ENCODE data around the gene XPR1. TPM values are rescaled to one million over a fixed set of nuclear protein-coding genes. Genes with fewer than 3 reads are reported as not detected.

Gene XPR1
- total and polyA plus RNA-seq, 2 of the 8 experiments (the other 6 are each of a cell fraction or from before 2014, with no cell fraction given), result 28.6 to 43.9 TPM

DNA sequence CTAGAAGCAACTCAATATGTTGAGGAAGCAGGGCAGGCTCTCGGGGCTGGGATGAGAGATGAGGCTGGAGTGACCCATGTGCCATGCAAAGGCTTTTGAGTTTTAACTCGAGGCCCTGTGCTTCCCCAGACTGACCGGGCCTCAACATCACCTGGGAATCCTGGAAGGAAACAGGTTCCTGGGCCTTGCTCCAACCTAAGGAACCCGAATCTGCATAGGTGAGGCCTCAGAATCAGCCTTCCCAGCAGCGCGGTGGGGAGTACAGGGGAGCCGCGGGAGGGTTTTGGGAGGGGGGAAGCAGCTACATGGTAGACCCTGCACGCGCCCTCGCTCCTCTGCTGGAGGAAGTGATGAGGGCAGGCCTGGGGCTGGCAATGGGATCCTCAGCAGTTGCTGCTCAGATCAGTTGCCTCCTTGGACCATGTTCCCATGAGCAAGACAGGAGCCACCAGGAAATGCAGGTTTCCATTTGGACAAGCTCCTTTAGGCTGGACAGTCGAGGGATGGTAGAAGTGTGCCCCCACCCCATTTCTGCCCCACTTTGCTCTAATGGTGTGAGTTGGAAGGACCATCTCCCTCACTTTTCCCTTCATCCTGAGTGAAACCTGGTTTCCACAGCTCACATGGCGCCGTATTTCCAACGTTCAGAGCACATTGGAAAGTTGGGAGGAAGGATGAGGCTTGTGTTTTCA is 276.4 kb downstream of the XPR1 start:
- Histone ChIP-seq H3K14ac (ENCODE audit: insufficient read length) (no peak overlapping the region), H3K27ac (ENCODE audit: low read depth, low read length) (no peak overlapping the region), H4K20me1 (replicated peaks in 1 of 2; ENCODE audit: control insufficient read depth in 1 of 2, insufficient read depth in 2 of 2, low read length in 2 of 2) (no peaks in the 10 kb centered on the region), H3K4me2 (ENCODE audit: insufficient read depth in 1 of 2, low read depth in 2 of 2, low read length in 2 of 2) (no peak overlapping the region), H2BK15ac (ENCODE audit: low read length) (no peak overlapping the region), H4K91ac (replicated peaks; ENCODE audit: insufficient read length, low read length) (no peak overlapping the region), H2AFZ (ENCODE audit: low read length) (no peak overlapping the region), H2BK12ac (ENCODE audit: low read depth, low read length) (no peak overlapping the region), H3K4me3 (ENCODE audit: extremely low read depth in 1 of 4, insufficient read depth in 2 of 4, low read depth in 3 of 4, low read length in 4 of 4) (no peak overlapping the region), H4K8ac (ENCODE audit: extremely low read depth, insufficient read depth, low read length) (no peak overlapping the region), H2AK5ac (ENCODE audit: low read depth, low read length) (no peak overlapping the region), H3K23ac (ENCODE audit: insufficient read length) (no peak overlapping the region), H3K27me3 (replicated peaks in 1 of 4; ENCODE audit: control insufficient read depth in 3 of 4, extremely low read depth in 1 of 4, insufficient read depth in 3 of 4, low read length in 3 of 4) (peaks cover 0 to 3% (median under 1%) of the 10 kb centered on the region in 4 experiments; a peak in 4 of 7 replicates), H3K9me3 (ENCODE audit: insufficient read depth in 2 of 2, low read depth in 1 of 2, low read length in 1 of 2) (no peaks in the 10 kb centered on the region), H3K9ac (replicated peaks in 1 of 4; ENCODE audit: extremely low read depth in 1 of 4, low read depth in 3 of 4, low read length in 3 of 4) (no peak overlapping the region), H3K23me2 (ENCODE audit: low read depth, low read length) (peaks cover 12% of the 10 kb centered on the region; the same call in 1 of the 2 replicates), H3K4me1 (replicated peaks in 1 of 4; ENCODE audit: control insufficient read depth in 3 of 4, insufficient read depth in 4 of 4, low read length in 3 of 4) (peaks cover 0 to 8% (median 2%) of the 10 kb centered on the region in 4 experiments; a peak in 4 of 7 replicates), H2BK5ac (ENCODE audit: low read depth, low read length) (no peak overlapping the region), H2BK120ac (replicated peaks; ENCODE audit: low read depth, low read length) (no peak overlapping the region), H4K5ac (ENCODE audit: insufficient read length, low read depth, low read length) (no peak overlapping the region), H3K36me3 (ENCODE audit: control insufficient read depth in 2 of 4, insufficient read depth in 4 of 4, low read length in 3 of 4) (no peaks in the 10 kb centered on the region), H3K56ac (replicated peaks; ENCODE audit: insufficient read length, low read depth, low read length) (no peak overlapping the region), H3K4ac (replicated peaks; ENCODE audit: insufficient read length, low read depth, low read length) (no peak overlapping the region), H3K79me2 (ENCODE audit: control insufficient read depth in 1 of 2, insufficient read depth in 2 of 2, low read length in 2 of 2) (no peaks in the 10 kb centered on the region), H2BK20ac (ENCODE audit: low read length) (no peak overlapping the region), H3K79me1 (ENCODE audit: low read depth, low read length) (no peaks in the 10 kb centered on the region), H3K18ac (ENCODE audit: extremely low read depth, low read length) (no peak overlapping the region; the same call in 1 of the 2 replicates)
- no peak for TF ChIP-seq RFX5 (IDR thresholded peaks at IDR 0.05; ENCODE audit: borderline replicate concordance, low read depth, low read length)
- TF ChIP-seq YY1 (IDR thresholded peaks at IDR 0.05; ENCODE audit: low read depth, low read length), result no peak
- TF ChIP-seq RXRA (IDR thresholded peaks at IDR 0.05; ENCODE audit: insufficient read depth, low read depth, low read length), result no peak
- TF ChIP-seq, protein P1, sequence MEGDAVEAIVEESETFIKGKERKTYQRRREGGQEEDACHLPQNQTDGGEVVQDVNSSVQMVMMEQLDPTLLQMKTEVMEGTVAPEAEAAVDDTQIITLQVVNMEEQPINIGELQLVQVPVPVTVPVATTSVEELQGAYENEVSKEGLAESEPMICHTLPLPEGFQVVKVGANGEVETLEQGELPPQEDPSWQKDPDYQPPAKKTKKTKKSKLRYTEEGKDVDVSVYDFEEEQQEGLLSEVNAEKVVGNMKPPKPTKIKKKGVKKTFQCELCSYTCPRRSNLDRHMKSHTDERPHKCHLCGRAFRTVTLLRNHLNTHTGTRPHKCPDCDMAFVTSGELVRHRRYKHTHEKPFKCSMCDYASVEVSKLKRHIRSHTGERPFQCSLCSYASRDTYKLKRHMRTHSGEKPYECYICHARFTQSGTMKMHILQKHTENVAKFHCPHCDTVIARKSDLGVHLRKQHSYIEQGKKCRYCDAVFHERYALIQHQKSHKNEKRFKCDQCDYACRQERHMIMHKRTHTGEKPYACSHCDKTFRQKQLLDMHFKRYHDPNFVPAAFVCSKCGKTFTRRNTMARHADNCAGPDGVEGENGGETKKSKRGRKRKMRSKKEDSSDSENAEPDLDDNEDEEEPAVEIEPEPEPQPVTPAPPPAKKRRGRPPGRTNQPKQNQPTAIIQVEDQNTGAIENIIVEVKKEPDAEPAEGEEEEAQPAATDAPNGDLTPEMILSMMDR (IDR thresholded peaks at IDR 0.05; ENCODE audit: control extremely low read depth in 1 of 3, insufficient read depth in 1 of 3, low read depth in 1 of 3, low read length in 3 of 3), result no peak
- no peak for TF ChIP-seq SIRT6 (IDR thresholded peaks at IDR 0.05; ENCODE audit: low read length)
- TF ChIP-seq HDAC2 (IDR thresholded peaks at IDR 0.05; ENCODE audit: borderline replicate concordance in 1 of 2, low read depth in 2 of 2, low read length in 2 of 2), result no peak
- no peak for TF ChIP-seq KDM5A (IDR thresholded peaks at IDR 0.05; ENCODE audit: low read length)
- DNase-seq (ENCODE audit: low read depth in 1 of 2, low spot score in 2 of 2) (peak in 1 of 2 experiments; percentile 43), FAIRE-seq (no peak)
- CTCF ChIA-PET (ENCODE audit: partially characterized antibody), result interaction anchor here (0.6 to 2.0 kb wide), 7 partner anchors 13 to 378 kb away, joined by 3 to 8 read pairs (median 3); no protein-coding TSS in a partner anchor
- WGBS, 2 experiments (ENCODE audit: extremely low coverage in 1 of 2, insufficient coverage in 1 of 2, insufficient read length in 1 of 2, insufficient replicate concordance in 2 of 2, low coverage in 1 of 2, low lambda C conversion rate in 2 of 2, missing lambda C conversion rate in 1 of 2), result 88% methylated on average over 15 of the region's 15 CpGs; no CpG with 5 or more reads in 1 of the 2 experiments
- POLR2A ChIA-PET (ENCODE audit: partially characterized antibody), result interaction anchor here (0.6 to 1.0 kb wide), 2 partner anchors 9 to 15 kb away, joined by 3 to 4 read pairs; no protein-coding TSS in a partner anchor

All from H1 (cell line).